AG09309 (cell line): ENCODE data around the gene SIX1.

Experiments
- DNase-seq: peaks from one replicate; pipeline ENCODE4 v3.0.0-alpha.2; 2010; ENCODE audit warnings: low read depth
- H3K4me3 ChIP-seq: 2 replicates; pipeline ENCODE4 v1.5.1; 2011; ENCODE audit warnings: mild to moderate bottlenecking, low read depth, low read length, moderate library complexity; ENCODE audit not compliant: control insufficient read depth
- TF ChIP-seq, protein P1 (sequence below): IDR thresholded peaks from 2 replicates; pipeline ENCODE4 v1.5.1; 2011; ENCODE audit warnings: mild to moderate bottlenecking, low read depth, low read length, inconsistent platforms; ENCODE audit not compliant: insufficient read depth, control insufficient read depth; ENCODE audit errors: missing control alignments

Gene SIX1

GRCh38 chr14:60622210-60622916 is 26.9 kb downstream of the SIX1 start:
- no peak overlapping the region for H3K4me3 ChIP-seq
- TF ChIP-seq, protein P1, sequence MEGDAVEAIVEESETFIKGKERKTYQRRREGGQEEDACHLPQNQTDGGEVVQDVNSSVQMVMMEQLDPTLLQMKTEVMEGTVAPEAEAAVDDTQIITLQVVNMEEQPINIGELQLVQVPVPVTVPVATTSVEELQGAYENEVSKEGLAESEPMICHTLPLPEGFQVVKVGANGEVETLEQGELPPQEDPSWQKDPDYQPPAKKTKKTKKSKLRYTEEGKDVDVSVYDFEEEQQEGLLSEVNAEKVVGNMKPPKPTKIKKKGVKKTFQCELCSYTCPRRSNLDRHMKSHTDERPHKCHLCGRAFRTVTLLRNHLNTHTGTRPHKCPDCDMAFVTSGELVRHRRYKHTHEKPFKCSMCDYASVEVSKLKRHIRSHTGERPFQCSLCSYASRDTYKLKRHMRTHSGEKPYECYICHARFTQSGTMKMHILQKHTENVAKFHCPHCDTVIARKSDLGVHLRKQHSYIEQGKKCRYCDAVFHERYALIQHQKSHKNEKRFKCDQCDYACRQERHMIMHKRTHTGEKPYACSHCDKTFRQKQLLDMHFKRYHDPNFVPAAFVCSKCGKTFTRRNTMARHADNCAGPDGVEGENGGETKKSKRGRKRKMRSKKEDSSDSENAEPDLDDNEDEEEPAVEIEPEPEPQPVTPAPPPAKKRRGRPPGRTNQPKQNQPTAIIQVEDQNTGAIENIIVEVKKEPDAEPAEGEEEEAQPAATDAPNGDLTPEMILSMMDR, result no peak
- no peak for DNase-seq

- no peak for DNase-seq
- H3K4me3 ChIP-seq, result no peak overlapping the region
- TF ChIP-seq, protein P1, result no peak
Measured at GRCh38 chr14:60621386-60621785, 27.9 kb downstream of the SIX1 start.

DNA sequence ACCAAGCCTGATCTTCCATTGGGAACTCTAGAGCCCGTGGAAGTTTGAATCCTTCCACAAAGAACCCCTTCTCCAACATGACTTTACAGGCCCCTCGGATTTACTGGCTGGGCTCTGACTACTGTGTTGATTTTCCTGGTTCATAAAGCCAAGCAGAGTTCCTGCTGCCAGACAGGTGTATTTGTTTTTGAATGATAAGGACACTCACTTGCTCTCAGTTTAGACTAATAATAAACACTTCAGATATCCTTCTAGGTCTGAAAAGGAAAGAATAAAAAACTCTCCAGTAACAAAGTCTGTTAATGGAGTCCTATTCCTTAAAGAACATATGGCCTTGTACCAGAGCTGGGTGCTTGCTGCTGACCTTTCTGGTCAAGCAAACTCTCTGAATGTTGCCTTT is 31.0 kb downstream of the SIX1 start:
- TF ChIP-seq, protein P1, result no peak
- no peak for DNase-seq
- H3K4me3 ChIP-seq, result no peak overlapping the region

DNA sequence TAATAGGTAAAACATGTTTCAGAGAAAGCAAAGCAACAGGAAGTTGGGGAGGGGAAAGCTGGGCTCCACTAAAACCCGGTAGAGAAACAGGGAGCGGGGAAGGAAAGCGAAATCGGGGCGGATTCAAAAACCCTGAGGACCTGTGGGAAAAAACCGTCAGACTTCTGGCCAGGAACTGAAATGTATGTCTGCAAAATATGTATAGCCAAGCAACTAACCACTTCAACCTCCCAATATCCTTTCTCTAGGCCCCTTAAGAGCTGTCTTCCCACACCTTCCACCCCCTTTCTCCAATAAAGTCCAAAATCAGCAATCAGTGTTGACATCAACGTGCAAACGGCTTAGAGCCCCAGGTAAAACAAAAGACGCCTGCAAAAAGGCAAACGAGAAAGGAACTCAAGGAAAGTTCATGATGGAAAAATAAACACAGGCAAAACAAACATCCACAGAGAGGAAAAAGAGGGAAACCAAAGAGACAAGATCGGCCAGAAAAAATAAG is 32.8 kb downstream of the SIX1 start:
- no peak overlapping the region for H3K4me3 ChIP-seq
- TF ChIP-seq, protein P1, result no peak
- DNase-seq, result no peak

DNA sequence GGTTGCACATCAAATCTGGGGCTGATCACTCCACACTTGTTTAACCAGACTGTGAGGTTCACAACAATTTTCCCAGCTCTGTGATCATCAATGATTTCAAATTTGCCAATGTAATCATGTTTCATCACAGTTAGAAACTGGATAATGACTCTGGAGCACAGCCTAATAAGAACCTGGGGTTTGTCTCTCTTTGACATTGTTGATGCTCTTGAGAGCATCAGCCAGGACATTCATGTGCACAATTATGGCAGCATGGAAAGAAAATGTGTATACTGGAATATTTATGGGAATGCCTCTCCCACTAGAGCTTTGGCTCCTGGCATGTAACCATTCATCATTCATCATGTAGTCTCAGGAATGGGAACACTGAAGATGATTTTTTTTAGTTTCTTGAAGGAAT is 47.0 kb downstream of the SIX1 start:
- no peak for DNase-seq
- no peak overlapping the region for H3K4me3 ChIP-seq
- TF ChIP-seq, protein P1, result no peak

DNA sequence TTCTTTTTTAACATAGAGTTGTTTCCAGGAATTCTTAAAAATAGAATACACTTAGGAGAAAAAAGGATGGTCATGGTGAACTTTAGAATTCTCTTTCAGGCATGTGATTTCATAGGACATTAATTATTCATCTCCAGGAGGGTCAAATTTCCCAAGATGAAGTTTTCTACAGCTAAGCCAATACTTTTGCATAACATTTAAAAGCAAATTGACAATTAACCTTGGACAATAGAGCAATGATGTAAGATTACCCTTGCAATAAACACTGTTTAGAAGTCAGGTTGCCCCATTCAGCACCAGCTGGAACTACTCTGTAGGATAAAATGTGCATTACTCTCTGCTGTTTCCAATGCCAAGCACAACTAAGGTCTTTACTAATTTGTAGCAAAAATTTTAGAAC is 49.5 kb downstream of the SIX1 start:
- H3K4me3 ChIP-seq, result no peak overlapping the region
- no peak for DNase-seq
- TF ChIP-seq, protein P1, result no peak
